SH-SY5Y (cell line): Measurements from ENCODE around the gene OAF.
A peak's percentile ranks its signal among the peaks of the same experiment; 100 is the strongest.

Experiments used
- GATA2 ChIP-seq: IDR thresholded peaks from 2 replicates; pipeline ENCODE4 v1.6.1; 2011; ENCODE audit warnings: mild to moderate bottlenecking, low read depth, low read length
- GATA3 ChIP-seq: IDR thresholded peaks from 2 replicates; pipeline ENCODE4 v1.6.1; 2011; ENCODE audit warnings: low read depth, mild to moderate bottlenecking, low read length, moderate library complexity

- no peak for TF ChIP-seq GATA3
- TF ChIP-seq GATA2, result peak; percentile 46; the same call in 1 of the 2 replicates
These were observed 7.2 kb upstream of the OAF start for GRCh38 chr11:120203626-120204025.
